Karpas-422 (cell line): ENCODE data around the gene LETMD1. TPM values are rescaled to one million over a fixed set of nuclear protein-coding genes. Genes with fewer than 3 reads are reported as not detected.

Experiments used
- DNase-seq: peaks from one replicate; pipeline ENCODE4 v3.0.0-alpha.2; 2015
- H2AFZ ChIP-seq: fragments of 200-600 bp; sonication (generic); 2 replicates; pipeline ENCODE4 v1.6.1; 2014; ENCODE audit warnings: antibody characterized with exemption, low read length, mixed read lengths
- H3K27ac ChIP-seq: fragments of 200-600 bp; sonication (generic); 2 replicates; pipeline ENCODE4 v1.5.1; 2014; ENCODE audit warnings: mild to moderate bottlenecking, low read length, moderate library complexity
- H3K27me3 ChIP-seq: fragments of 200-600 bp; sonication (generic); 2 replicates; pipeline ENCODE4 v1.6.1; 2014; ENCODE audit warnings: low read length, mixed read lengths
- H3K36me3 ChIP-seq: fragments of 200-600 bp; sonication (generic); 2 replicates; pipeline ENCODE4 v1.6.1; 2014; ENCODE audit warnings: low read length, mixed read lengths; ENCODE audit not compliant: insufficient read depth
- H3K4me1 ChIP-seq: fragments of 200-600 bp; sonication (generic); 2 replicates; pipeline ENCODE4 v1.6.1; 2014; ENCODE audit warnings: mild to moderate bottlenecking, low read length, mixed read lengths
- H3K4me2 ChIP-seq: fragments of 200-600 bp; sonication (generic); 2 replicates; pipeline ENCODE4 v1.6.1; 2014; ENCODE audit warnings: low read length, low read depth, mild to moderate bottlenecking; ENCODE audit not compliant: poor library complexity, severe bottlenecking
- H3K4me3 ChIP-seq: fragments of 200-600 bp; sonication (generic); 2 replicates; pipeline ENCODE4 v1.5.1; 2014; ENCODE audit warnings: mild to moderate bottlenecking, antibody characterized with exemption, low read length, mixed read lengths
- H3K79me2 ChIP-seq: fragments of 200-600 bp; sonication (generic); 2 replicates; pipeline ENCODE4 v1.6.1; 2014; ENCODE audit warnings: mild to moderate bottlenecking, low read length, mixed read lengths
- H3K9ac ChIP-seq: fragments of 200-600 bp; sonication (generic); 2 replicates; pipeline ENCODE4 v1.6.0; 2014; ENCODE audit warnings: low read length
- H3K9me2 ChIP-seq: fragments of 200-600 bp; sonication (generic), shearing (Covaris generic); replicated peaks from 2 replicates; pipeline ENCODE4 v1.6.0; 2014; ENCODE audit warnings: mild to moderate bottlenecking, low read length, moderate library complexity; ENCODE audit not compliant: insufficient read depth
- H3K9me3 ChIP-seq: fragments of 300-700, 200-600 bp; sonication (generic); 2 replicates; pipeline ENCODE4 v1.6.1; 2014; ENCODE audit warnings: low read length, mixed read lengths
- H4K20me1 ChIP-seq: fragments of 200-600 bp; sonication (generic); 2 replicates; pipeline ENCODE4 v1.6.1; 2014; ENCODE audit warnings: mild to moderate bottlenecking, antibody characterized with exemption, low read length, low read depth; ENCODE audit not compliant: insufficient read depth
- total RNA-seq: library from RNA; depleted of rRNA; stranded (reverse); fragments of >200 nt; shearing (Covaris generic); gene quantifications from 2 replicates; pipeline ENCODE4 v1.2.3, GENCODE V29; 2014; ENCODE audit warnings: low replicate concordance

LETMD1 gene
- total RNA-seq, 1 experiment from 2014 or later, result 105 TPM

DNA sequence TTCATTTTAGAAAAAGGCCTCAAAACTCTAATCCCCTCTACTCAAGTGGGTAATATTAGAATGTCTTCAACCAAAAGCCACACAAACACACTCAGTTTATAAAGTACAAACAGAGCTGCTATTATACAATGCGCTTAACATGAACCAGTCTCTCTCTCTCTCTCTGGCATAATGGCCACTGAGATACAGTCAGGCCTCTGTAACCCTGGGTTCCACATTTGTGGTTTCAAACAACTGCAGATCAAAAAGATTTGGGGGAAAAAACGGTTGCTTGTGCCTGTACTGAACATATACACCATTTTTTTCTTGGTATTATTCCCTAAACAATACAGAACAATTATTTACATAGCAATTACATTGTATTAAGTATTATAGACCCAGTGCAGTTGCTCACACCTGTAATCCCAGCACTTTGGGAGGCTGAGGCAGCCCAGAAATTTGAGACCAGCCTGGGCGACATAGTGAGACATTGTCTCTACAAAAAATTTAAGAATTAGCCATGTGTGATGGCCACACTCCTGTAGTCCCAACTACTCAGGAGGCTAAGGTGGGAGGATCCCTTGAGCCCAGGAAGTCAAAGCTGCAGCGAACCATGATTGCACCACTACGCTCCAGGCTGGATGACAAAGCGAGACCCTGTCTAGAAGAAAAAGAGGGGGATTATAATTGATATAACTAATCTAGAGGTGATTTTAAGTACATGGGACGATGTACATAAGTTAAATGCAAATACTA, 27.5 kb upstream of the LETMD1 start:
- no peak overlapping the region for H2AFZ ChIP-seq
- H3K79me2 ChIP-seq, result peaks cover 100% of the 10 kb centered on the region
- peaks cover 39% of the 10 kb centered on the region for H3K4me1 ChIP-seq
- H3K27me3 ChIP-seq, result no peaks in the 10 kb centered on the region
- no peak overlapping the region for H3K4me2 ChIP-seq
- no peak overlapping the region for H3K9ac ChIP-seq
- no peaks in the 10 kb centered on the region for H3K9me3 ChIP-seq
- no peak for DNase-seq
- no peak overlapping the region for H3K27ac ChIP-seq
- H3K4me3 ChIP-seq, result no peak overlapping the region
- H3K9me2 ChIP-seq, result no peaks in the 10 kb centered on the region
- H4K20me1 ChIP-seq, result no peaks in the 10 kb centered on the region
- no peaks in the 10 kb centered on the region for H3K36me3 ChIP-seq

DNA sequence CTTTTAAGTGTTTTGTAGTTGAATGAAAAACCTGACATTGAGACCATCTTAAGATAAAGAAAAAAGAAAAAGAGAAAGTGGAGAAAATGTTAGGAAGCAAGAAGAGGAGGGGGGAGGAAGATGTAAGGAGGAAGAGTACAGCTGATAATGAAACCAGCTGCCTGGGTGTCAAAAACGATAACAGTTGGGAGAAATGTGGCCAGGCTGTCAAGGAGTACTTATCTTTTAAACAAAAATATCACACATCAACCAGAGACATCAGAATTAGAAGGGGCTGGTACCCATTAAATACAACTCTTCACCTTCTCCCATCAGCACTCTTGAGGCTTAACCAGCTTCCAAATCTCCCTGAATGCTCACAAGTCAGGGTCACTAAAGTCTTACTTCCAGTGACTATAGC, 26.4 kb upstream of the LETMD1 start:
- Histone ChIP-seq H3K36me3 (no peaks in the 10 kb centered on the region), H3K27ac (no peak overlapping the region), H2AFZ (no peak overlapping the region), H3K4me2 (no peak overlapping the region), H4K20me1 (no peaks in the 10 kb centered on the region), H3K27me3 (no peaks in the 10 kb centered on the region), H3K9ac (no peak overlapping the region), H3K9me3 (no peaks in the 10 kb centered on the region), H3K4me3 (no peak overlapping the region), H3K4me1 (peaks cover 42% of the 10 kb centered on the region), H3K9me2 (no peaks in the 10 kb centered on the region), H3K79me2 (peaks cover 94% of the 10 kb centered on the region)
- DNase-seq, result no peak

DNA sequence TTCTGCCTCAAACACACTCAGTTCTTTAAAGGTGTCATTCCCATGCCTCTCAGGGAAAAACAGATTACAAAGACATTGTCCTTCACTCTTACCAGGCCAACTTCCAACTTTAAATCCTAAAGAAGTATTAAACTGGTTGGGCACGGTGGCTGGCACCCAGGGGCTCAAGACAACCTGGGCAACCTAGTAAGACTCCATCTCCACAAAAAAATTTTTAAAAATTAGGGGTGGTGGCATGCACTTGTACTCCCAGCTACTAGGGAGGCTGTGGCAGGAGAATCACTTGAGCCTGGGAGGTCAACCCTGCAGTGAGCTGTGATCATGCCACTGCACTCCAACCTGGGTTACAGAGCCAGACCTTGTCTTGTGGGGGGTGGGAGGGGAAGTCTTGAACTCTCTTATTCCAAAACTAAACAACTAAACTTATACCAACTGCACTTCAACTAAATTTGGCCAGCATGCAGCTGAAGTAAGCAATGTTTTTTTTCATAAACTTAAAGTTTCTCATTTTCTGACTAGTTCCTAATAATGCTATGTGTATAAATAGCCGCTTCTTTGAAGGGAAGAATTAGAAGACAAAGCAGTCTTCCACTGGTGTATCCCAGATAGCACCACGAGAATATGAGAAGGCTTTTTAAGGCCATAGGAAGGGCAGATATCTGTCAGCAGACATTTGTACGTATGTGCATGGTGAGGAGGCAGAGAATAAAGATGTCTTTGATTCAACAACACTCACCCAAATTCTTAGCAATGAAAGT, 24.3 kb upstream of the LETMD1 start:
- no peak overlapping the region for H3K27ac ChIP-seq
- no peaks in the 10 kb centered on the region for H3K36me3 ChIP-seq
- DNase-seq, result no peak
- no peaks in the 10 kb centered on the region for H3K9me2 ChIP-seq
- H4K20me1 ChIP-seq, result no peaks in the 10 kb centered on the region
- peaks cover 73% of the 10 kb centered on the region for H3K79me2 ChIP-seq
- peaks cover 59% of the 10 kb centered on the region for H3K4me1 ChIP-seq
- no peaks in the 10 kb centered on the region for H3K9me3 ChIP-seq
- no peak overlapping the region for H2AFZ ChIP-seq
- peak overlapping the region; percentile 88; the same call in 1 of the 2 replicates for H3K4me3 ChIP-seq
- no peaks in the 10 kb centered on the region for H3K27me3 ChIP-seq
- peak overlapping the region; percentile 97 for H3K4me2 ChIP-seq
- peak overlapping the region; percentile 83 for H3K9ac ChIP-seq

DNA sequence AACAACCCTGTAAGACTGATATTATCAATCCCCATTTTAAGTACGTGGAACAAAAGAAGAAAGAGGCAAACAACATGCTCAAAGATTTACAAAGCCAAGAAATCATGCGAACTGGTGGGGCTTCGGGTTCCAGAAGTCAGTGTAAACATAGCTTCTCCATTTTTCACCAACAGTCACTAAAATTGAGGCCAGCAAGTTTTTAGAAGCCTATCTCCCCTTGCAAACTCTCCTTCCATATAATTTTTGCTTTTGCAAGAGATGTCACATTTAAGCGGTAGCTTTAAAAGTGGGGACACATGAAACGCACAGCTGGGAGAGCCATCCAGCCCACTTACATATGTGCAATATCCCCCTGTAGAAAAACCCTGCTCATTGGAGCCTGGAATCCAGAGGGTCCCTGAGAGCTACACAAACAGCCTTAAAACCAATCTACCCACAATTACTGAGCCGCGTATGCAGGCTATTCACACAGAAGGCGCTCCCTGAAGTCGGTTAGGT, 22.7 kb upstream of the LETMD1 start:
- H3K9me3 ChIP-seq, result no peaks in the 10 kb centered on the region
- no peaks in the 10 kb centered on the region for H3K9me2 ChIP-seq
- H3K27me3 ChIP-seq, result no peaks in the 10 kb centered on the region
- H3K4me3 ChIP-seq, result peak overlapping the region; percentile 88
- peaks cover 57% of the 10 kb centered on the region for H3K79me2 ChIP-seq
- peak overlapping the region; percentile 64 for H3K27ac ChIP-seq
- peak overlapping the region; percentile 97 for H3K4me2 ChIP-seq
- H3K4me1 ChIP-seq, result peaks cover 64% of the 10 kb centered on the region
- no peaks in the 10 kb centered on the region for H3K36me3 ChIP-seq
- peak overlapping the region; percentile 83 for H3K9ac ChIP-seq
- peak overlapping the region; percentile 49; the same call in 1 of the 2 replicates for H2AFZ ChIP-seq
- no peaks in the 10 kb centered on the region for H4K20me1 ChIP-seq
- DNase-seq, result peak; percentile 57

DNA sequence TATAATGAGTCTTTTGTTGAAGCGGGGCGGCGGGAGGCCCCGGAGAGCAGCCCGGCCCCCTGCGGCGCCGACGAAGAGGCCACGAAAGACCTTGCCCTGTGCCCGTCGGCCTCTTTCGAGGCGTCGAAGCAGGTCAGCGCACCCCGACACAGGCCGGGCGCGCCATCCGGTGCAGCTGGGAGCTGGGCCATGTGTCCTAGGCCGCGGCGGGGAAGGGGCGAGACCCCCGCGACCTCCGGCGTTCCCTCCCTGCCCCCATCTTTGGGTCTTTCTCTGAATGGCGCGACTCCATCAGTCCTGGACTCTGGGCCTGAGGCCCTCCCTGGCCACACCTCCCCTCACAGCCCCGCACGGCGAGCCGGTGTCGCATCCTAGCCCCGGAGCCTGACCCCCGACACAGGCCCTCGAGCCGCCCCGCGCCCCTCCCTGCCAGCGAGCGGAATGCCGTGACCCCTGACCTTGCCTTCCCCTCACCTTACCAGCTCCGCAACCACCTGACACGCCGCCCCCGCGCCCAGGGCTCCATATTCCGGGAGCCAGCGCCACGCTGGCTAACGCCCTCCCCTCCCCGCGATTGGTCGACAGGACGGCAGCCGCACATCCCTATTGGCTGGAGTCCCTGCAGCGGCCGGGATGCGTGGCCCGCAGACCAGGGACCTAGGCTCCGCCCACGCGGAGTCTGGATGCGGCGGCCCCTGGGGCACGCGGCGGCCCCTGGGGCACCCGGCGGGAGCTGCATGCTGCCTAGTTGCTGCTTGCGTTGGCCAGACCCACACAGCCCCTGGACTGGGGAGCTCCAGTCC, 22.1 kb upstream of the LETMD1 start, which contains the start of gene SLC11A2:
Gene SLC11A2, minus strand, starts transcription at position 549 of the 803 bp plus-strand sequence. CDS start 15,656 bp downstream, outside the sequence.
- Histone ChIP-seq H3K27me3 (no peaks in the 10 kb centered on the region), H3K4me1 (peaks cover 59% of the 10 kb centered on the region), H3K4me2 (peak within 1 kb of the TSS; percentile 97), H3K27ac (peak within 1 kb of the TSS; percentile 64), H3K79me2 (peaks cover 50% of the 10 kb centered on the region), H3K9me2 (no peaks in the 10 kb centered on the region), H3K36me3 (no peaks in the 10 kb centered on the region), H3K9me3 (no peaks in the 10 kb centered on the region), H3K9ac (peak within 1 kb of the TSS; percentile 83), H4K20me1 (no peaks in the 10 kb centered on the region), H3K4me3 (peak within 1 kb of the TSS; percentile 88), H2AFZ (peak within 1 kb of the TSS; percentile 49)
- DNase-seq, result peak; percentile 96

DNA sequence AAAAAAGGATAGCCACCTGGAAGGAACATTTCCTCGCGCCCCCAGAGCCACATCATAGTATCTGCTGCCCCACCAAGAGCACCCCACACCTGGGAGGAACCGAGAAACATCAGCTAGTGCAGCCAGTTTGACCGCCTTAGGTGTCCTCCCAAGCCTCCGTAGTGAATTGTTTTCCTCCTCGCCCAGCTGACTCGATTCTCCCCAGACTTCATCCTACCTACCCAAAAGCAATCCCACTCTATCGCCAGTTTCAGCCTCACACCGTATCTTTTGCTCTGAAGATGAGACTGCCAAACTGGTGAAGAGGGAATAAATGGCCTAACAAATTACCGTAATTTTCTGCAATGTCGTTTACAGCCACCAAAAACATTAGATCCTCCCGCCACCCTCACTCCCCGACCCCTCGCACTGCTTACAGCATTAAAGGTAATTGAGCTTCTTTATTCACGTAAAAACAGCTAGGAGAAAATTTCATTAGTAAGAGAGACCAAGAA, 20.7 kb upstream of the LETMD1 start:
- 0 out of 2 replicates have a peak overlapping the region, but pooled peaks have one; percentile 8 for H2AFZ ChIP-seq
- no peaks in the 10 kb centered on the region for H4K20me1 ChIP-seq
- H3K4me3 ChIP-seq, result peak overlapping the region; percentile 1; the same call in 1 of the 2 replicates
- peaks cover 50% of the 10 kb centered on the region for H3K4me1 ChIP-seq
- H3K27me3 ChIP-seq, result no peaks in the 10 kb centered on the region
- no peak overlapping the region for H3K27ac ChIP-seq
- no peak overlapping the region for H3K9ac ChIP-seq
- peak overlapping the region; percentile 53 for H3K4me2 ChIP-seq
- H3K9me3 ChIP-seq, result no peaks in the 10 kb centered on the region
- DNase-seq, result no peak
- no peaks in the 10 kb centered on the region for H3K9me2 ChIP-seq
- no peaks in the 10 kb centered on the region for H3K36me3 ChIP-seq
- peaks cover 37% of the 10 kb centered on the region for H3K79me2 ChIP-seq

DNA sequence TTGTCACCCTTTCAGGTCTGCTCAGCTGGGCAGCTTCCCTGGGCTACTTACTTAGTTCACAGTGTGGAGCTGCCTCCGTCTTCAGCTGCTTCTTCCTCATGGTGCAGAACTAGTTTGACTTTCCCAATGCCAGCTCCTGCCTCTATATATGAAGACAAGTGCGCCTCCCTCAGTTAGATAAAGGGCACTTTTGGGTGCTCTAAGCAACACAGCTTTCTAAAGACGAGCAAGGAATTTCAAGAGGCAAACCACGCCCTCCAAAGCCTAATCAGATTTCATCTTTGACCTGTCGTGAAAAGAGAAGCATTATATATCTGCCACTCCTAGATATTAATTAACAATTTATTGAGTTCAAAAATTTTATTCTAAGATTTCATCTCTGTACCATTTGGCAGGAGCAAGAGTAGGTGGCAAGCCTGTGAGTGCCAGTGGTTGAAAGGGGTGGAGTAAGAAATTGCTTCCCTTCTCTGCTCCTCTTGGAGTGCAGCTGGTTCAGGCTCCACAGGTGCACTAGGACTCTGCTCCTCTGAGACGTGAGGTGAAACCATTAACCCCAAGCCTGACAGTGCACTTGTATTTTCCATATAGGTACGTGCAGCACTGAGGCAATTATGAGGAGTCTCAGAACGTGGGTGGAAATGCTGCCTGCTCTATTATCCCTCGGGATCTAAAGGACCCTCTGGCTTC, 19.9 kb upstream of the LETMD1 start:
- H3K9me3 ChIP-seq, result no peaks in the 10 kb centered on the region
- H3K9ac ChIP-seq, result no peak overlapping the region
- peak overlapping the region; percentile 1; the same call in 1 of the 2 replicates for H3K4me3 ChIP-seq
- peak overlapping the region; percentile 53 for H3K4me2 ChIP-seq
- DNase-seq, result peak; percentile 85
- no peaks in the 10 kb centered on the region for H3K36me3 ChIP-seq
- H2AFZ ChIP-seq, result 0 out of 2 replicates have a peak overlapping the region, but pooled peaks have one; percentile 8
- H3K27me3 ChIP-seq, result no peaks in the 10 kb centered on the region
- H3K79me2 ChIP-seq, result peaks cover 28% of the 10 kb centered on the region
- peaks cover 44% of the 10 kb centered on the region for H3K4me1 ChIP-seq
- no peak overlapping the region for H3K27ac ChIP-seq
- no peaks in the 10 kb centered on the region for H4K20me1 ChIP-seq
- no peaks in the 10 kb centered on the region for H3K9me2 ChIP-seq
